Panc1 (cell line): ENCODE measurements around the gene SPAM1. TPM values are rescaled to one million over a fixed set of nuclear protein-coding genes. Genes with fewer than 3 reads are reported as not detected.
"Not testable (repeated sequence)": the region's sequence is repeated elsewhere in the genome, so short reads cannot be mapped to it uniquely, and the experiment has no call there.

Source experiments
- ATAC-seq: fragments of 200-7000 bp; cut with Tn5 transposase; 2 replicates; pipeline ENCODE4 v1.9.1; 2020; ENCODE audit warnings: mild to moderate bottlenecking, moderate library complexity
- BruUV-seq: library from RNA; stranded (reverse); fragments of 400-500 nt; replicated peaks from 2 replicates; lab custom pipeline; 2021; lab: Mats Ljungman, UMichigan
- CTCF ChIA-PET: fragments of 300-600 bp; sonication (Branson Sonifier 250); formaldehyde crosslinking; loops from one replicate; lab custom pipeline; 2022; ENCODE audit warnings: antibody characterized with exemption; lab: Charles Lee
- POLR2A ChIA-PET: fragments of 300-600 bp; sonication (Branson Sonifier 250); formaldehyde crosslinking; loops from one replicate; lab custom pipeline; 2022; ENCODE audit warnings: antibody characterized with exemption; lab: Charles Lee
- DNase-seq: peaks from one replicate; pipeline ENCODE4 v3.0.0-alpha.2; 2010; ENCODE audit warnings: low read depth, low spot score
- H3K27ac ChIP-seq: 2 replicates; pipeline ENCODE4 v1.5.1; 2011; ENCODE audit warnings: mild to moderate bottlenecking, low read length, inconsistent platforms
- H3K27me3 ChIP-seq: fragments of 200-500 bp; sonication (Bioruptor generic); 2 replicates; pipeline ENCODE4 v1.6.0; 2014; ENCODE audit warnings: low read length, inconsistent platforms; ENCODE audit not compliant: control insufficient read depth, insufficient read depth
- H3K36me3 ChIP-seq: fragments of 200-500 bp; sonication (Bioruptor generic); 2 replicates; pipeline ENCODE4 v1.5.1; 2014; ENCODE audit warnings: inconsistent platforms, mild to moderate bottlenecking, low read length, moderate library complexity; ENCODE audit not compliant: control insufficient read depth, insufficient read depth
- H3K4me1 ChIP-seq: 2 replicates; pipeline ENCODE4 v1.5.1; 2011; ENCODE audit warnings: inconsistent platforms, mild to moderate bottlenecking, low read length, moderate library complexity; ENCODE audit not compliant: control insufficient read depth, insufficient read depth
- H3K4me3 ChIP-seq, 2 experiments: 2 replicates each; pipeline ENCODE4 v1.5.1; 2011 to 2012; ENCODE audit warnings: low read depth in 2 of 2, low read length in 2 of 2, mild to moderate bottlenecking in 2 of 2, inconsistent platforms in 1 of 2, moderate library complexity in 1 of 2
- H3K9me3 ChIP-seq: fragments of 200-500 bp; sonication (Bioruptor generic); 2 replicates; pipeline ENCODE4 v1.5.1; 2014; ENCODE audit warnings: low read depth, mild to moderate bottlenecking, inconsistent platforms, low read length, moderate library complexity; ENCODE audit not compliant: control insufficient read depth, insufficient read depth
- POLR2AphosphoS5 ChIP-seq: IDR thresholded peaks from 2 replicates; pipeline ENCODE4 v1.6.1; 2012; ENCODE audit warnings: mild to moderate bottlenecking, low read depth, low read length, moderate library complexity
- REST ChIP-seq, 2 experiments: IDR thresholded peaks; 2 replicates each; pipeline ENCODE4 v1.6.1; 2011 to 2012; ENCODE audit warnings: low read depth in 2 of 2, control low read depth in 1 of 2, low read length in 1 of 2, mild to moderate bottlenecking in 1 of 2, moderate library complexity in 1 of 2; ENCODE audit not compliant: insufficient read depth in 1 of 2
- SIN3A ChIP-seq: IDR thresholded peaks from 2 replicates; pipeline ENCODE4 v1.6.1; 2012; ENCODE audit warnings: low read depth, mild to moderate bottlenecking, low read length, moderate library complexity, borderline replicate concordance; ENCODE audit not compliant: insufficient read depth
- TCF7L2 ChIP-seq: IDR thresholded peaks from 2 replicates; pipeline ENCODE4 v1.6.1; 2011; ENCODE audit warnings: mild to moderate bottlenecking, low read depth, low read length, inconsistent platforms
- in situ Hi-C: cut with HindIII; loops from 2 replicates; pipeline ENCODE4 v1.10.0; 2016; ENCODE audit warnings: low sequenced_read_pairs, low pct_unique_long_range_greater_than_20kb
- intact Hi-C: fragments of 100-400 bp; cut with micrococcal nuclease; formaldehyde crosslinking; loops from one replicate; pipeline ENCODE4 v1.10.0; 2022; ENCODE audit not compliant: unreplicated experiment
- total RNA-seq: library from RNA; stranded (reverse); gene quantifications from one replicate; pipeline ENCODE4 v1.2.1, GENCODE V29; 2021; ENCODE audit not compliant: unreplicated experiment
- TF ChIP-seq, protein P1 (sequence below): fragments of 450-650 bp; IDR thresholded peaks from 2 replicates; pipeline ENCODE4 v1.5.1; 2017; ENCODE audit warnings: mild to moderate bottlenecking

Gene SPAM1
- total RNA-seq, 1 experiment from 2014 or later: not detected

DNA sequence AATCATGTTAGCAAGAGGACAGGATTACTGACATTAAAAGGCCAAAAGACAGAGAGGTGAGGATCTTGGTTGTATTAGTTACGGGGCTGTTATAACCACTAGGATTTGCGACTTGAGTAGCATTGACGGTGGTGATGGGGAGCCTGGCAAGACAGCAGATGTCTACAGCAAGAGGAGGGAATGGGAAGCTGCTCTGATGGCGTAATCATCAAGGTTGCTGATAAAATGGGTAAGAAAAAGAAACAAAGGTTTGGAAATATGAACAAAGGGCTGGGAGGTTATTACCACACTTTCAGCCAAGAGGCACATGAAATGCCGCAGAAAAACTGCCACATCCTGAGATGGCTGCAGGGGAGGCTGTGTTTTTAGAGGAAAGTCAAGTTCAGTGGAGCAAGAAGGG lies 73.9 kb downstream of the SPAM1 start:
- no peak for DNase-seq
- H3K9me3 ChIP-seq: no peaks in the 10 kb centered on the region
- no peaks in the 10 kb centered on the region for H3K36me3 ChIP-seq
- no peaks in the 10 kb centered on the region for H3K4me1 ChIP-seq
- ChIA-PET POLR2A (no interaction called here), CTCF (no interaction called here)
- no peak overlapping the region for H3K27ac ChIP-seq
- in situ Hi-C loops (no loop called here), intact Hi-C loops (no loop called here)
- TF ChIP-seq TCF7L2 (no peak), POLR2AphosphoS5 (no peak), SIN3A (no peak), REST (IDR thresholded peaks at IDR 0.05; ENCODE audit: insufficient read depth in 1 of 2, low read depth in 2 of 2, low read length in 1 of 2) (no peak)
- TF ChIP-seq, protein P1, sequence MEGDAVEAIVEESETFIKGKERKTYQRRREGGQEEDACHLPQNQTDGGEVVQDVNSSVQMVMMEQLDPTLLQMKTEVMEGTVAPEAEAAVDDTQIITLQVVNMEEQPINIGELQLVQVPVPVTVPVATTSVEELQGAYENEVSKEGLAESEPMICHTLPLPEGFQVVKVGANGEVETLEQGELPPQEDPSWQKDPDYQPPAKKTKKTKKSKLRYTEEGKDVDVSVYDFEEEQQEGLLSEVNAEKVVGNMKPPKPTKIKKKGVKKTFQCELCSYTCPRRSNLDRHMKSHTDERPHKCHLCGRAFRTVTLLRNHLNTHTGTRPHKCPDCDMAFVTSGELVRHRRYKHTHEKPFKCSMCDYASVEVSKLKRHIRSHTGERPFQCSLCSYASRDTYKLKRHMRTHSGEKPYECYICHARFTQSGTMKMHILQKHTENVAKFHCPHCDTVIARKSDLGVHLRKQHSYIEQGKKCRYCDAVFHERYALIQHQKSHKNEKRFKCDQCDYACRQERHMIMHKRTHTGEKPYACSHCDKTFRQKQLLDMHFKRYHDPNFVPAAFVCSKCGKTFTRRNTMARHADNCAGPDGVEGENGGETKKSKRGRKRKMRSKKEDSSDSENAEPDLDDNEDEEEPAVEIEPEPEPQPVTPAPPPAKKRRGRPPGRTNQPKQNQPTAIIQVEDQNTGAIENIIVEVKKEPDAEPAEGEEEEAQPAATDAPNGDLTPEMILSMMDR: no peak
- no peaks in the 10 kb centered on the region for H3K27me3 ChIP-seq
- H3K4me3 ChIP-seq: no peak overlapping the region
- no peak for ATAC-seq
- BruUV-seq: no TSS peak

GRCh38 chr7:123999703-124000102 lies 74.7 kb downstream of the SPAM1 start:
- in situ Hi-C loops (no loop called here), intact Hi-C loops (no loop called here)
- POLR2A ChIA-PET: no interaction called here
- TF ChIP-seq, protein P1: no peak
- TF ChIP-seq SIN3A: no peak
- no peak for TF ChIP-seq POLR2AphosphoS5
- H3K4me3 ChIP-seq: no peak overlapping the region
- DNase-seq (no peak), ATAC-seq (no peak)
- no peak overlapping the region for H3K27ac ChIP-seq
- no peaks in the 10 kb centered on the region for H3K36me3 ChIP-seq
- no peaks in the 10 kb centered on the region for H3K27me3 ChIP-seq
- CTCF ChIA-PET: no interaction called here
- no peaks in the 10 kb centered on the region for H3K4me1 ChIP-seq
- H3K9me3 ChIP-seq: no peaks in the 10 kb centered on the region
- no TSS peak for BruUV-seq

- H3K27ac ChIP-seq, ATAC-seq, H3K27me3 ChIP-seq, POLR2A ChIA-PET, H3K36me3 ChIP-seq, H3K9me3 ChIP-seq, in situ Hi-C loops, CTCF ChIA-PET, DNase-seq, H3K4me1 ChIP-seq, intact Hi-C loops, H3K4me3 ChIP-seq, BruUV-seq: not testable (repeated sequence)
Observed at GRCh38 chr7:124008296-124008695, 83.3 kb downstream of the SPAM1 start.
